Spleen (tissue), 7 donors: ENCODE results near the gene CDK18.

Experiments used
- CTCF ChIP-seq, 11 experiments: fragments of 200-600 bp in 7 of 11; fragments of 450-650 bp in 4 of 11; sonication (generic) in 4 of 11; IDR thresholded peaks in 8 of 11; conservative IDR thresholded peaks in 3 of 11; 1 replicate in 7 of 11; 2 replicates in 4 of 11; pipeline versions ENCODE4 v1.4.0 to v1.8.0; 2016 to 2021; ENCODE audit warnings: antibody characterized with exemption in 11 of 11, inconsistent platforms in 4 of 11, mild to moderate bottlenecking in 1 of 11
- POLR2A ChIP-seq, 3 donors: fragments of 450-650 bp; IDR thresholded peaks; one replicate each; pipeline ENCODE4 v1.5.1; 2017; ENCODE audit warnings: antibody characterized with exemption in 3 of 3, mild to moderate bottlenecking in 1 of 3
- donor health status: DM: no; HTN: no; CAD: no; lungs with moderate emphysema.
- donor health status: DM: no; HTN: no; CAD: no.
- donor health status: DM: no; HTN: no; CAD: no.

GRCh38 chr1:205499789-205500188 is 4.7 kb upstream of the CDK18 start:
- no peak for TF ChIP-seq CTCF (IDR thresholded peaks at IDR 0.05 in 8 of 11, conservative IDR thresholded peaks at IDR 0.05 in 3 of 11)
- no peak for TF ChIP-seq POLR2A (IDR thresholded peaks at IDR 0.05)
